Stimulated activated CD8-positive, alpha-beta memory T cell treated with anti-CD3 and anti-CD28 coated beads, Interleukin-12 subunit alpha, Interleukin-12 subunit beta, amount 100 ng/mL, for 24 hours (primary cell): ENCODE results near the gene KLRG1.

Source experiments
- DNase-seq: peaks from one replicate; pipeline ENCODE4 v3.0.0-alpha.2; 2020; ENCODE audit errors: extremely low read depth

Gene KLRG1

DNA sequence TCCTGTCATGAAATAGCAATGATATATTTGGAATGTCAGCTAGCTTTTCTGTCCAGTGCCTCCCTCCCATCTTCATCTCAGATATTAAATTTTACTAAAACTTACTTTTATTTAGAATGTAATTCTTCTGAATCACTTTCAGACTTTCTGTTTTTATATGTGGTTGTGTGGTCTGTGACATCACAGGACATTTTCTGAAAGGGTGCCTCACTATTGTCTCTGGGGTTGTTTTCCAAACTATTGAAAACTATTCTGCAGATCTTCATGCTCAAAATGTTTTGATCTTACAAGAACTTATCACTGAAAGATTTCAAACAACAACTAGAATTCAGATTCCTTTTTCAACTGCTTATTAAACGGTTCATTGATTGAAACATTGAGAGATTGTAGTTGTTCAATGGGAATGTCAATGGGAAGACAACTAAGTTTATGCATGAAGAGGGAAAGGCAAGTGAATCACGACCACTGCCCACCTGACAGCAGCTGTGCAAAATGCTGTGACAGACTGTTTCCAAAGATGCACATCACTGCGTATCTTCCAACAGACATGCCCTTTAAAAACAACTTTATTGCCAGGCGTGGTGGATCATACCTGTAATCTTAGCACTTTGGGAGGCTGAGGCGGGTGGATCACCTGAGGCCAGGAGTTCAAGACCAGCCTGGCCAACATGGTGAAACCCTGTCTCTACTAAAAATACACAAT lies 51.3 kb downstream of the KLRG1 start:
- no peak for DNase-seq

DNA sequence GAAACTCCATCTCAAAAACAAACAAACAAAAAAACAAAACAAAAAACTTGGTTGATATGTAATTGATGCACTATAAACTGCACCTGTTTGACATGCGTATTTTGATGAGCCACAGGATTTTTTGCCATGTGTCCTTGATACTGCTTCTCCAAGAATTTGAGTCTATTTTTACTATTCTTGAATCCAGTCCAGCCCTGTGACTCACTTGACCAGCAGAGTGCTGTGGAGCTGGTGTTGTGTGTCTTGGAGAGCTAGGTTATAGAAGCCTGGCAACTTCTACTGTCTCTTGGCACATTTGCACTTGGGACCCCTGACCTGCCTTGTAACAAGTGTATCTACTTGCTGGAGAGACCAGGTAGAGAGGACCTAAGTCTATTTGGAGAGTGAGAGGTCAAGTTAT lies 52.0 kb downstream of the KLRG1 start:
- DNase-seq, result no peak

DNA sequence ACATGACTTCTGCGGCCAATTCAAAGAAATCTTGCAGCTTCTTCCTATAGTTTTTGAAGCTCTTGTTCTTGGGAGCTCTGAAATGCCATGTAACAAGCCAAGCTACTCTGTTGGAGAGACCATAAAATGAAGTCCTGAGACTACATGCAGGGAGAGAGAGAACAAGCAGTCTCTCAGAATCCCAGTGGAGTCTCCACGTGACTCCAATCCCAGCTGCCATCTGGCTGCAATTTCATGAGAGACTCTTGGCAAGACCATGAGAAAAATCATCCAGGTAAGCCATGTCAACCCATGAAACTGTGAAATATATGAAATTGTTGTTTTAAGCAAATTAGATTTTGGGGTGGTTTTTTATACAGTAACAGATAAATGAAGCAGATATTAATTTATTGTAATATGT lies 54.4 kb downstream of the KLRG1 start:
- DNase-seq, result no peak

DNA sequence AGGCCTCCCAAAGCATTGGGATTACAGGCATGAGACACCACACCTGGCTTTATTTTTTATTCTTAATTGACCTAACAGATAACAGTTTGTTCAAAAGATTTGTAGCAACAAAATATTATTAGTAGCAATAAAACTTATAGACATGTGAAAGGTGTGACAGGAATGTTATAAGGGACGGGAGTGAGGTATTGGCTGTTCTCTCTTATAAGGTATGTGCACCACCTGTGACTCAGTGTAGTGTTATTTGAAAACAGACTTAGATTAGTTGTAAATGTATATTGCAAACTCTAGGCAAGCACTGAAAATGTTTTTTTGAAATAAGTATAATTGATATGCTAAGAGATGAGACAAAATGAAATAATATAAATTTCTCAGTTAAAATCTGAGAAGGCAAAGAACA lies 57.8 kb downstream of the KLRG1 start:
- no peak for DNase-seq

DNA sequence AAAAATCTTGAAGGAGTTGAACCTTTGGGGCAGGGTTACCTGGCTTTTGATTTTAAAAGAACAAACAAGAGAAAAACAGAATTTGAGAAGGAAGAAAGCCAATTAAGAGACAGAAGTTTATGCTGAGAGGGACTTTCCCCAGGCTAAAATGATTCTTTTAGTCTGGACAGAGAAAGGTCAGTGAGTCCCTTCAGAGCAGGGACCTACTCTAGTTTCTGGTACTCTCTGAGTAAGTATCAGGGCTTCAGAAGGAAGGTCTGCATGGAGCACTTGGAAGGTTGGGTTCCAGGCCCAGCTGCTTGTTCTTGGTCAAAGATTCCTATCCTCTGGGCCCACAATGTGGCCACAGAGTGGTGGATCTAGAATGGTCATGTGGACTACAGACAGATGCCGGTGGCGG lies 59.6 kb downstream of the KLRG1 start:
- DNase-seq, result no peak

DNA sequence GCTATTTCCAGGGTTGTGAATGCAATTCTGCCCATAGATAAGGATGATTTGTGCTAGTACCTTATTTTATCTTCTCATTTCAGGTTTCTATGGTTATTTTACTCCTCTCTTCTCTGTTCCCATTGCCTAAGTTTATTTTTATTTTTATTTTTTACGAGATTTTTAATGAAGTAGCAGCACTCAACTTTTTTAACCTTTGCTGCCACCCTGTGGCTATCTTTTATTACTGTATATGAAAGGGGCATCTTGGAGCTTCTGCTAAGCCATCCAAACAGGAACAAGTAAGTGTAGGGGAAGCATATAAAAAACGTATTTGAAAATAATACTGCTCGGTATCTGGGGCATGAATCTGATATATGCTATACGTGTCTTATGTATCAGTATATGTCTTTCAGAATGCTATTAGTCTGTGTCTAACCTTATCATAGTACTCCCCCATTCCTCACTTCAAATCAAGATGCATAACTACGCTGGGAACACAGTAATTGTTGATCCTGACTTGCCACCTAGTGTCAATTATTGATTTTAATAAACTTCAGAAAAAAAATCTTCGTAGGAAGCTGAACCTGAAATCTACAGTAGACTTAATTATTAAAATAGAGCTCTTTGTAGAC lies 60.3 kb downstream of the KLRG1 start:
- DNase-seq, result no peak

DNA sequence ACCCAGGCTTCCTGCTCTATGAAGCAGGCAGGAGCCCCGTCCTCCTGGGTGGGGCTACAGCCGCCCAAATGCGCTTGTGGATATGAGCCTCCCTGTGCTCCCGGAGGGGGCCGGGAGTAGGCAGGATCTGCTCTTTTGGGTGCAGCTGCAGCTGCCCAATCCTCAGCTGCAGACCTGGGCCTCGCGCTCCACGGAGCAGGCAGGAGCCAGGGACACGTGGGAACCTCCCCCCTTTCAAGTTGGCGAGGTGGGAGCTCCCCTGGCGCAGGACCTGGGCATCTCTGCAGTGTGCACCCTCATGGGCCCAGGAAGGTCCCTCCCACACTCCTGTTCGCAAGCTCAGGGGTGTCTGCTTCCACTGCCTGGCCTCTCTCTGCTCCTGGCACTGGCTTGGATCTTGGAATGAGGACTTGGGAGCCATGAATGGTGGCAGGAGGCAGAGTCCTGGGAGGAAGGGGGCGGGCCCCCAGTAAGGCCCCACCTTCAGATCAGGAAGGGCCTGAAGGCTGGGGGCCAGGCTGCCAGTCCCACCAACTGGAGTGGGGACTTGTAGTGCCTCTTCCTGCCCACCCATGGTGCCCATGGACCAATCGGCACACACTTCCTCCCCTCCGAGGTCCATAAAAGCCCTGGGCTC lies 61.3 kb downstream of the KLRG1 start:
- DNase-seq, result no peak

DNA sequence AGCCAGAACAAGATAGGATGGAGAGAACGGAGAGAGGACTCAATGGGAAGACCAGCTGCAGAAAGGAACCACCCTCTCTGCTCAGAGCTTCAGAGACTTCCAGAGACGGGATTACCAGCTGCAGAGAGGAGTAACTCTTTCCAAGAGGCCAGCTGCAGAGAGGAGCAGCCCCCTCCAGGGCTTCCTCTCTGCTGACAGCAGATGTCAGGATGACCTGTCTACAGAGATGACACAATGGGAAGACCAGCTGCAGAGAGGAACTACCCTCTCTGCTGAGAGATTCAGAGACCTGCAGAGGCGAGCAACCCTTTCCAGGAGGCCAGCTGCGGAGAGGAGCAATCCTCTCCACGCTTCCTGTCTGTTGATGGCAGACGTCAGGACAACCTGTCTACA lies 61.8 kb downstream of the KLRG1 start:
- no peak for DNase-seq

DNA sequence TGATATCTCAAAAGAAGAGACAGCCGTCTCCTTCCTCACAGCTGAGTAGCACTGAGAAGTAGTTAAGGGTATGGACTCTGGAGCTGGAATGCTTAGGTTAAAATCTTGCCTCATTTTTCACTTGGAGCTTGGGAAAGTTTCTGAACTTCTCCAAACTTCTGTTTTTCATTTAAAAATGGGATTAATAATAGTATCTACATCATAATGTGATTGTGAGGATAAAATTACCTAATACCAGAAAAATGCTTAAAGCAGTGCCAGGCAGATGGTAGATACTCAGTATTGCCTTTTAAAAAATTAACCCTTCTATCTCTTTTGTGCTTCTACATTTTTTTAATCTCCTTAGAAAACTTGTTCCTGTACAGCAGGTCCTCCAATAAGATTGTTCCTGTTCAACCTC lies 63.3 kb downstream of the KLRG1 start:
- DNase-seq, result no peak
